GM12878 (cell line): ENCODE data around the gene OR12D2. TPM values are rescaled to one million over a fixed set of nuclear protein-coding genes. Genes with fewer than 3 reads are reported as not detected.

Source experiments
- ATAC-seq: fragments of 200-7000 bp; cut with Tn5 transposase; 3 replicates; pipeline ENCODE4 v1.9.1; 2020; ENCODE audit warnings: mild to moderate bottlenecking, moderate library complexity
- BruUV-seq: library from RNA; stranded (reverse); fragments of 400-500 nt; replicated peaks from 2 replicates; lab custom pipeline; 2021; lab: Mats Ljungman, UMichigan
- CTCF ChIA-PET: fragments of 300-600 bp; sonication (Branson Sonifier 250); formaldehyde crosslinking; extraction: SDS; loops from one replicate; lab custom pipeline; 2021; ENCODE audit warnings: inconsistent platforms; lab: Yijun Ruan, JAX
- POLR2A ChIA-PET: fragments of 350-600 bp; formaldehyde crosslinking; extraction: SDS; loops from one replicate; lab custom pipeline; 2021; ENCODE audit warnings: inconsistent platforms; lab: Charles Lee
- RAD21 ChIA-PET: fragments of 300-600 bp; sonication (Branson Sonifier 250); formaldehyde crosslinking; loops from one replicate; lab custom pipeline; 2023; ENCODE audit warnings: antibody characterized with exemption; ENCODE audit not compliant: unreplicated experiment; lab: Charles Lee
- SMC1A ChIA-PET: fragments of 300-600 bp; sonication (Branson Sonifier 250); formaldehyde crosslinking; loops from one replicate; lab custom pipeline; 2023; ENCODE audit not compliant: unreplicated experiment, uncharacterized antibody; lab: Charles Lee
- DNase-seq: peaks from one replicate; pipeline ENCODE4 v3.0.0-alpha.2; 2011; ENCODE audit warnings: low read depth, low spot score
- FAIRE-seq: peaks from 3 replicates; lab custom pipeline; 2011; peaks lifted over from hg19 to GRCh38; lab: Jason Lieb, UNC
- H2AFZ ChIP-seq: 2 replicates; pipeline ENCODE4 v1.6.0; 2011; ENCODE audit warnings: low read depth, low read length, control low read depth; ENCODE audit not compliant: control insufficient read depth
- H3K27ac ChIP-seq: 2 replicates; pipeline ENCODE4 v1.5.1; 2011; ENCODE audit warnings: control low read depth; ENCODE audit not compliant: control insufficient read depth, insufficient read depth
- H3K27me3 ChIP-seq, 2 experiments: replicated peaks in 1 of 2; 2 replicates each; pipeline versions ENCODE4 v1.6.0 to v1.6.1; 2011; ENCODE audit warnings: low read length in 1 of 2; ENCODE audit not compliant: control insufficient read depth in 2 of 2, insufficient read depth in 2 of 2
- H3K36me3 ChIP-seq, 2 experiments: 2 replicates each; pipeline ENCODE4 v1.5.1; 2011; ENCODE audit warnings: low read length in 1 of 2; ENCODE audit not compliant: control insufficient read depth in 2 of 2, insufficient read depth in 2 of 2
- H3K4me1 ChIP-seq: 2 replicates; pipeline ENCODE4 v1.6.1; 2011; ENCODE audit warnings: mild to moderate bottlenecking, low read length, moderate library complexity, mixed read lengths; ENCODE audit not compliant: control insufficient read depth, insufficient read depth
- H3K4me2 ChIP-seq: 2 replicates; pipeline ENCODE4 v1.6.0; 2011; ENCODE audit warnings: control low read depth; ENCODE audit not compliant: control insufficient read depth, insufficient read depth
- H3K4me3 ChIP-seq: fragments of 200-600 bp; sonication (generic); 2 replicates; pipeline ENCODE4 v1.5.1; 2016
- H3K79me2 ChIP-seq: 2 replicates; pipeline ENCODE4 v1.6.0; 2011; ENCODE audit warnings: low read length; ENCODE audit not compliant: control insufficient read depth, insufficient read depth
- H3K9ac ChIP-seq: 2 replicates; pipeline ENCODE4 v1.8.0; 2011; ENCODE audit warnings: low read length, control low read depth, mixed read lengths; ENCODE audit not compliant: control insufficient read depth, insufficient read depth
- H3K9me3 ChIP-seq: replicated peaks from 3 replicates; pipeline ENCODE4 v1.5.1; 2011; ENCODE audit warnings: mild to moderate bottlenecking, low read length; ENCODE audit not compliant: control insufficient read depth, insufficient read depth
- H4K20me1 ChIP-seq: 2 replicates; pipeline ENCODE4 v1.6.0; 2011; ENCODE audit not compliant: control insufficient read depth, insufficient read depth
- CHD1 ChIP-seq: IDR thresholded peaks from 2 replicates; pipeline ENCODE4 v1.6.1; 2012; ENCODE audit warnings: low read depth, low read length, improper control_type of control experiment
- CHD2 ChIP-seq: IDR thresholded peaks from 2 replicates; pipeline ENCODE4 v1.6.1; 2011; ENCODE audit warnings: low read depth, low read length, improper control_type of control experiment, borderline replicate concordance
- FOXM1 ChIP-seq: IDR thresholded peaks from 2 replicates; pipeline ENCODE4 v1.6.1; 2012; ENCODE audit warnings: low read depth, mild to moderate bottlenecking, inconsistent platforms, low read length, moderate library complexity
- GABPA ChIP-seq: IDR thresholded peaks from 2 replicates; pipeline ENCODE4 v1.6.1; 2014; ENCODE audit warnings: antibody characterized with exemption, low read depth, mild to moderate bottlenecking, inconsistent platforms
- RAD51 ChIP-seq: fragments of 450-650 bp; IDR thresholded peaks from 2 replicates; pipeline ENCODE4 v1.6.1; 2016; ENCODE audit warnings: moderate library complexity, mild to moderate bottlenecking, inconsistent platforms
- RFX5 ChIP-seq: IDR thresholded peaks from 2 replicates; pipeline ENCODE4 v1.6.1; 2011; ENCODE audit warnings: low read depth, low read length, improper control_type of control experiment
- SMAD1 ChIP-seq: fragments of 450-650 bp; IDR thresholded peaks from 2 replicates; pipeline ENCODE4 v1.6.1; 2018; ENCODE audit warnings: mild to moderate bottlenecking, low read depth; ENCODE audit not compliant: partially characterized antibody
- ZZZ3 ChIP-seq: IDR thresholded peaks from 2 replicates; pipeline ENCODE4 v1.6.1; 2011; ENCODE audit warnings: low read depth; ENCODE audit not compliant: control insufficient read depth, insufficient read length
- in situ Hi-C: fragments of 300-500 bp; cut with MboI; formaldehyde crosslinking; loops from 9 replicates; pipeline ENCODE4 v1.14.3; 2018; ENCODE audit warnings: mixed read lengths
- intact Hi-C: fragments of 100-400 bp; cut with micrococcal nuclease; formaldehyde crosslinking; loops from one replicate; pipeline ENCODE4 v1.14.2; 2022; ENCODE audit not compliant: unreplicated experiment
- polyA plus RNA-seq, 11 experiments: library from polyadenylated mRNA; depleted of rRNA in 4 of 11; unstranded in 6 of 11; stranded (reverse) in 5 of 11; fragments of >200 nt; fragmentation: Nextera tagmentation in 4 of 11; fragmentation: Illumina TruSeq in 1 of 11; extraction: Ambion mirVana in 4 of 11; extraction: Trizol in 1 of 11; gene quantifications; 1 replicate in 1 of 11; 2 replicates in 10 of 11; pipeline versions ENCODE4 v1.2.1 to v1.2.3, GENCODE V29; 2011 to 2016; ENCODE audit warnings: inconsistent platforms in 2 of 11, missing spikeins in 2 of 11, low read depth in 1 of 11
- total RNA-seq, 4 experiments: library from RNA; depleted of rRNA in 3 of 4; stranded (reverse); fragments of >200 nt in 3 of 4; fragmentation: Illumina TruSeq in 1 of 4; extraction: Trizol in 1 of 4; gene quantifications; 2 replicates each; pipeline versions ENCODE4 v1.2.1 to v1.2.3, GENCODE V29; 2013 to 2021
- TF ChIP-seq, protein P1 (sequence below): fragments of 450-650 bp; IDR thresholded peaks from 2 replicates; pipeline ENCODE4 v1.6.1; 2016; ENCODE audit warnings: mild to moderate bottlenecking, moderate library complexity, borderline replicate concordance

The OR12D2 gene
- total and polyA plus RNA-seq, 10 of the 15 experiments (the other 5 are each of a cell fraction or from before 2014, with no cell fraction given), result not detected

DNA sequence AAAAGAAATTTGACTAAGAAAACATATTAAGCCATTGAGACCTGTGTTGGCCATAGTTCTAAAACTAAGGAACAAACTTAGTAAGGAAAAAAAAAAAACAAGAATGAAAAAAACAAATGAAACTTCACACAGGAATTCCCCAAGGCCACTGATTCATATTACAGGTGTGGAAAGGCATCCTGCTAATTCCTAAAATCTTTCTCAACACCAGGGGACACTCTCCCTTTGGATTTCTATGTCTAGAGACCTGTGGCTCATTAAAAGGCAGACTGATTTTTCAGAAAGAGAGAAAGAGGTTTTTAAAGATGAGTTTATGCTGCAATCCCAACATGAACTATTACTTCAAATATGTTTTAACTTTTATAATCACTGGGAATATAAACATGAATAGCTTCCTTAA is 19.2 kb downstream of the OR12D2 start, which contains the start of gene OR12D1:
Gene OR12D1, plus strand, starts transcription at position 341 of the 400 bp plus-strand sequence.
- Histone ChIP-seq H2AFZ (no peak within 1 kb of the TSS), H3K9ac (no peak within 1 kb of the TSS), H3K4me1 (no peaks in the 10 kb centered on the region), H3K27ac (no peak within 1 kb of the TSS), H3K9me3 (no peaks in the 10 kb centered on the region), H3K79me2 (no peaks in the 10 kb centered on the region), H3K4me3 (no peak within 1 kb of the TSS), H3K36me3 (no peaks in the 10 kb centered on the region), H4K20me1 (no peaks in the 10 kb centered on the region), H3K27me3 (no peaks in the 10 kb centered on the region), H3K4me2 (no peak within 1 kb of the TSS)
- FAIRE-seq, result no peak
- RAD21 ChIA-PET, result no interaction called here
- DNase-seq, result no peak
- CTCF ChIA-PET, result no interaction called here
- TF ChIP-seq ZZZ3 (no peak), GABPA (no peak), FOXM1 (no peak), CHD1 (no peak), CHD2 (no peak), RFX5 (no peak), RAD51 (no peak), SMAD1 (no peak)
- TF ChIP-seq, protein P1, sequence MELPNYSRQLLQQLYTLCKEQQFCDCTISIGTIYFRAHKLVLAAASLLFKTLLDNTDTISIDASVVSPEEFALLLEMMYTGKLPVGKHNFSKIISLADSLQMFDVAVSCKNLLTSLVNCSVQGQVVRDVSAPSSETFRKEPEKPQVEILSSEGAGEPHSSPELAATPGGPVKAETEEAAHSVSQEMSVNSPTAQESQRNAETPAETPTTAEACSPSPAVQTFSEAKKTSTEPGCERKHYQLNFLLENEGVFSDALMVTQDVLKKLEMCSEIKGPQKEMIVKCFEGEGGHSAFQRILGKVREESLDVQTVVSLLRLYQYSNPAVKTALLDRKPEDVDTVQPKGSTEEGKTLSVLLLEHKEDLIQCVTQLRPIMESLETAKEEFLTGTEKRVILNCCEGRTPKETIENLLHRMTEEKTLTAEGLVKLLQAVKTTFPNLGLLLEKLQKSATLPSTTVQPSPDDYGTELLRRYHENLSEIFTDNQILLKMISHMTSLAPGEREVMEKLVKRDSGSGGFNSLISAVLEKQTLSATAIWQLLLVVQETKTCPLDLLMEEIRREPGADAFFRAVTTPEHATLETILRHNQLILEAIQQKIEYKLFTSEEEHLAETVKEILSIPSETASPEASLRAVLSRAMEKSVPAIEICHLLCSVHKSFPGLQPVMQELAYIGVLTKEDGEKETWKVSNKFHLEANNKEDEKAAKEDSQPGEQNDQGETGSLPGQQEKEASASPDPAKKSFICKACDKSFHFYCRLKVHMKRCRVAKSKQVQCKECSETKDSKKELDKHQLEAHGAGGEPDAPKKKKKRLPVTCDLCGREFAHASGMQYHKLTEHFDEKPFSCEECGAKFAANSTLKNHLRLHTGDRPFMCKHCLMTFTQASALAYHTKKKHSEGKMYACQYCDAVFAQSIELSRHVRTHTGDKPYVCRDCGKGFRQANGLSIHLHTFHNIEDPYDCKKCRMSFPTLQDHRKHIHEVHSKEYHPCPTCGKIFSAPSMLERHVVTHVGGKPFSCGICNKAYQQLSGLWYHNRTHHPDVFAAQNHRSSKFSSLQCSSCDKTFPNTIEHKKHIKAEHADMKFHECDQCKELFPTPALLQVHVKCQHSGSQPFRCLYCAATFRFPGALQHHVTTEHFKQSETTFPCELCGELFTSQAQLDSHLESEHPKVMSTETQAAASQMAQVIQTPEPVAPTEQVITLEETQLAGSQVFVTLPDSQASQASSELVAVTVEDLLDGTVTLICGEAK, result no peak
- no peak for ATAC-seq
- in situ Hi-C loops, result no loop called here
- no TSS peak for BruUV-seq
- intact Hi-C loops, result no loop called here
- SMC1A ChIA-PET, result no interaction called here
- POLR2A ChIA-PET, result no interaction called here
